ENCODE results near the gene HAS3.
"Not testable (repeated sequence)": the region's sequence is repeated elsewhere in the genome, so short reads cannot be mapped to it uniquely, and the experiment has no call there.

The HAS3 gene

GRCh38 chr16:69141014-69141413 lies 35.6 kb downstream of the HAS3 start:
- no peak for TF ChIP-seq CTCF (IDR thresholded peaks at IDR 0.05; ENCODE audit: extremely low read depth, missing control alignments)
- DNase-seq (ENCODE audit: low spot score): no peak

GRCh38 chr16:69141936-69142335 lies 36.5 kb downstream of the HAS3 start:
- no peak for DNase-seq (ENCODE audit: low spot score)
- no peak for TF ChIP-seq CTCF (IDR thresholded peaks at IDR 0.05; ENCODE audit: extremely low read depth, missing control alignments)

GRCh38 chr16:69143116-69143515 lies 37.7 kb downstream of the HAS3 start:
- TF ChIP-seq CTCF (IDR thresholded peaks at IDR 0.05; ENCODE audit: extremely low read depth, missing control alignments): no peak
- no peak for DNase-seq (ENCODE audit: low spot score)

- TF ChIP-seq CTCF (IDR thresholded peaks at IDR 0.05; ENCODE audit: extremely low read depth, missing control alignments): no peak
- DNase-seq (ENCODE audit: low spot score): no peak
These were observed 40.2 kb downstream of the HAS3 start for GRCh38 chr16:69145658-69146057.

GRCh38 chr16:69149621-69150020 lies 44.2 kb downstream of the HAS3 start:
- not testable (repeated sequence) for DNase-seq (ENCODE audit: low spot score)

- DNase-seq (ENCODE audit: low spot score): peak; percentile 59
These were observed 44.9 kb downstream of the HAS3 start for GRCh38 chr16:69150146-69150865.

GRCh38 chr16:69157196-69157595 lies 51.7 kb downstream of the HAS3 start:
- no peak for DNase-seq (ENCODE audit: low spot score)
- no peak for TF ChIP-seq CTCF (IDR thresholded peaks at IDR 0.05; ENCODE audit: extremely low read depth, missing control alignments)

More at GRCh38 chr16:69150146-69150865, 44.9 kb downstream of the HAS3 start:
- peak; percentile 58 for TF ChIP-seq CTCF (IDR thresholded peaks at IDR 0.05; ENCODE audit: extremely low read depth, missing control alignments)

GRCh38 chr16:69160192-69160591 lies 54.7 kb downstream of the HAS3 start:
- TF ChIP-seq CTCF (IDR thresholded peaks at IDR 0.05; ENCODE audit: extremely low read depth, missing control alignments): no peak
- no peak for DNase-seq (ENCODE audit: low spot score)

Data from GM20000 (cell line).